Activated CD8-positive, alpha-beta memory T cell treated with anti-CD3 and anti-CD28 coated beads for 36 hours (primary cell): Measurements from ENCODE around the gene APOBEC3A. TPM values are rescaled to one million over a fixed set of nuclear protein-coding genes. Genes with fewer than 3 reads are reported as not detected.
"Not testable (repeated sequence)": the region's sequence is repeated elsewhere in the genome, so short reads cannot be mapped to it uniquely, and the experiment has no call there.

Experiments used
- CTCF ChIA-PET: fragments of 350-600 bp; sonication (Branson Sonifier 250); formaldehyde crosslinking; loops from one replicate; lab custom pipeline; 2021; ENCODE audit warnings: antibody characterized with exemption; lab: Charles Lee
- POLR2A ChIA-PET: fragments of 350-600 bp; sonication (Branson Sonifier 250); formaldehyde crosslinking; loops from one replicate; lab custom pipeline; 2021; ENCODE audit warnings: antibody characterized with exemption; lab: Charles Lee
- total RNA-seq, 2 experiments: library from RNA; stranded (reverse); gene quantifications; one replicate each; pipeline ENCODE4 v1.2.3, GENCODE V29; 2021

Gene APOBEC3A
- total RNA-seq, 2 experiments from 2014 or later: not detected

- POLR2A ChIA-PET: no interaction called here
- CTCF ChIA-PET: interaction anchor here (1.2 kb wide), 1 partner anchor 326 kb away, joined by 4 read pairs; no protein-coding TSS in a partner anchor
These were observed 32.1 kb downstream of the APOBEC3A start for GRCh38 chr22:38989466-38989865.

GRCh38 chr22:38992871-38993371 lies 35.5 kb downstream of the APOBEC3A start:
- POLR2A ChIA-PET, CTCF ChIA-PET: not testable (repeated sequence)

DNA sequence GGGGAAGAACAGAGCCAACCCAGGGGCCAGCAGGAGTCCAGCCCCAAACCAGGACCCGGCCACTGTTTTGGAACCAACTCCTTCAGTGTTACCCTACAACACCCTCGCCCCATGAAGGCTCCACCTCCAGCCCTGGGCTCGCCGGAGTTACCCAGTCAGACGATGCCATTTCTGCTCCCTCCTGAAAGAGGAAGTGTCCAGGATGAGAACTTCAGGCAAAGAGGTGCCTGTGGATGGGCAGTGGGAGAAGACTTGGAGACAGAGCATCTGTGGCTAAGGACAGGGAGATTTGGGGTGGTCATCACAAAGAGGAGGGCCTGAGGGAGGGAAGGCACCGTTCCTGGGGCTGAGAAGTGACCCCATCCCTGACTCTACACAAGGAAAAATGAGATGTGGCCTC lies 38.7 kb downstream of the APOBEC3A start:
- CTCF ChIA-PET: interaction anchor here (0.9 kb wide), 1 partner anchor 11 kb away, joined by 3 read pairs; no protein-coding TSS in a partner anchor
- POLR2A ChIA-PET: no interaction called here

DNA sequence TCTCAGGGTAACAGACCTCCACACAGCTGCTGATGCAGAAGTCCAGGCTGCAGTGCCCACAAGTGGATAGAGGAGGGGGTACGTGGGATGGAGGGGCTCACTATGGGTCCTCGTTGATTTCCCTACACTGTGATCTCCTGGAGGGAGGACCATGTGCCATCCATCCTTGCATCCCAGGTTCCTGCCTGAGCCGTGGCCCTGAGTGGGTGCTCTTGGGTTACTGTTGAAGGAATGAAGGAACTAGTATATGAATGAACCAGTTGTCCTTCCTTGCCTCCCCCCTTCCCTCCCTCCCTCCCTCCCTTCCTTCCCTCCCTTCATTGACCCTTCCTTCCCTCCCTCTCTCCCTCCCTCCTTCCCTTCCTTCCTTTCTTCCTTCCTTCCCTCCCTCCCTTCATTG lies 40.1 kb downstream of the APOBEC3A start:
- CTCF ChIA-PET: interaction anchor here (0.7 to 1.0 kb wide), 3 partner anchors 24 to 229 kb away, joined by 3 read pairs; no protein-coding TSS in a partner anchor
- POLR2A ChIA-PET: no interaction called here

DNA sequence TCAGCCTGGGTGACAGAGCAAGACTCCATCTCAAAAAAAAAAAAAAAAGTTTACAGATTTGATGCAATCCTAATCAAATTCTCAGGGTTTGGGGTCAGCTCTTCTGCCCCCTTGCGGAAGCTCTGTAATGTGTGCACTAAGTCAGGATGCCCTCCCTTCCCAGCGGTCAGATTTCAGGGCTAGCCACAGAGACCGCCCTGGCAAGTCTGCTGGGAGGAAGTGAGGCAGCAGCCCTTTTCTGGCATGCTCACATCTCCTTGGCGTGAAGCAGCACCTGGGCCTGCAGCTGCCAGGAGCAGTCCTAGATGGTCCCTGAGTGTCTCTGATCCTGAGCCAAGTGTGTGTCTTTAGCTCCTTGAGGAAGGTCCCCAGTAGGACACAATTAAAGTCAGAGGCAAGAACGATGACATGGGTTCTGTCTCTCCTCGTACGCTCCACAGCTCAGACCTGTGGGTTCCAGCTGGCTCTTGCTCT lies 45.8 kb downstream of the APOBEC3A start:
- POLR2A ChIA-PET: interaction anchor here (0.6 kb wide), 1 partner anchor 132 kb away, joined by 3 read pairs; no protein-coding TSS in a partner anchor
- CTCF ChIA-PET: interaction anchor here (0.6 to 3.4 kb wide), 31 partner anchors 10 to 251 kb away, joined by 3 to 48 read pairs (median 4); partner anchors contain the start of genes APOBEC3B, APOBEC3D and CBX6

- ChIA-PET POLR2A (no interaction called here), CTCF (interaction anchor here (1.5 kb wide), 1 partner anchor 91 kb away, joined by 4 read pairs; no protein-coding TSS in a partner anchor)
These were observed 49.8 kb downstream of the APOBEC3A start for GRCh38 chr22:39007177-39007576.

DNA sequence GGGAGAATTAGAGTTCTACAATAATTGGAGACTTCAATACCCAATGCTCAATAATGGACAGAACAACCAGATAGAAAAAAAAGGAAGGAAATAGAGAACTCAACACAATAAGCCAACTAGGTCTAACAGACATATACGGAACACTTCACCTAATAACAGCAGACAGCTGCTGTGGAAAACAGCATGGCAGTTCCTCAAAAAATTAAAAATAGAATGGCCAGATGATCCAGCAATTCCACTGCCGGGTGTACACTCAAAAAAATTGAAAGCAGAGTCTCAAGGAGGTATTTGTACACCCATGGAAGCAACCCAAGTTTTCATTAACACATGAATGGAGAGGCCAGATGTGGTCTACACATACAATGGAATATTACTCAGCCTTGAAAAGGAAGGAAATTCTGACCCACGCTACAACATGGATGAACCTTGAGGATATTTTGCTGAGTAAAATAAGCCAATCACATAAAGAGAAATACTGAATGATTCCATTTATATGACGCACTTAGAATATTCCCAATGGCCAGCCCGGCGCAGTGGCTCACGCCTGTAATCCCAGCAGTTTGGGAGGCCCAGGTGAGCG lies 51.0 kb downstream of the APOBEC3A start:
- POLR2A ChIA-PET: not testable (repeated sequence)
- CTCF ChIA-PET: interaction anchor here (1.5 kb wide), 1 partner anchor 90 kb away, joined by 4 read pairs; no protein-coding TSS in a partner anchor

DNA sequence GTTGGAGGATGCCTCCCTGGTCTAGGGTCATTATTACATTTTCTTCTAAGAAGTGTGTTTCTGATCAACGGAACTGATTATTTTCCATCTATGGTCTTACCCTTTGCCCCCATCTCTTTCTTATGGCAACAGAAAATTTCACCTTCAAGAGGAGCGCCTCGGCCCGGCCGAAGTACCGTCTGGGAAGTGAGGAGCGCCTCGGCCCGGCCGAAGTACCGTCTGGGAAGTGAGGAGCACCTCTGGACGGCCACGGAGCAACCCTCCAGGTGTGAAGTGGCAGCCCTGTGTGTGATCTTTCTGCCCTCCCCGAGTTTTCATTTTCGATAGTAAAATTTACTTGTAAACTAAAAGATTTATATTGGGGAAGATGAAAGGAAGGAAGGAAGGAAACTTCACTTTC lies 53.5 kb downstream of the APOBEC3A start:
- CTCF ChIA-PET: no interaction called here

More for the DNA sequence above, 53.5 kb downstream of the APOBEC3A start:
- POLR2A ChIA-PET: no interaction called here

Other genes starting within 250 kb of the APOBEC3A start
- 10 to 100 TPM; 96.4 to 96.9 TPM for gene SUN2, start 201.6 kb upstream of the APOBEC3A start, total RNA-seq
- 1 to 10 TPM; 8.9 to 9.5 TPM for gene DNAL4, start 163.5 kb upstream of the APOBEC3A start, total RNA-seq
- gene NPTXR, start 113.6 kb upstream of the APOBEC3A start, total RNA-seq: 1 to 10 TPM; 3.3 to 3.6 TPM
- gene CBX6, start 85.4 kb upstream of the APOBEC3A start, total RNA-seq: 100 to 1,000 TPM; 162 to 166 TPM
- gene APOBEC3B, start 24.7 kb downstream of the APOBEC3A start, total RNA-seq: 10 to 100 TPM; 10.4 to 10.7 TPM
- gene APOBEC3C, start 56.6 kb downstream of the APOBEC3A start, total RNA-seq: 100 to 1,000 TPM; 117 to 120 TPM
- 10 to 100 TPM; 44.6 to 45.2 TPM for gene APOBEC3D, start 63.5 kb downstream of the APOBEC3A start, total RNA-seq
- gene APOBEC3F, start 83.3 kb downstream of the APOBEC3A start, total RNA-seq: 10 to 100 TPM; 28.6 to 30.0 TPM
- 100 to 1,000 TPM; 129 to 137 TPM for gene APOBEC3G, start 119.7 kb downstream of the APOBEC3A start, total RNA-seq
- gene APOBEC3H, start 139.6 kb downstream of the APOBEC3A start, total RNA-seq: 10 to 100 TPM; 11.0 to 11.6 TPM
- gene CBX7, start 195.1 kb downstream of the APOBEC3A start, total RNA-seq: 10 to 100 TPM; 16.7 to 16.8 TPM